Karpas-422 (cell line): ENCODE data around the gene PKHD1. TPM values are rescaled to one million over a fixed set of nuclear protein-coding genes. Genes with fewer than 3 reads are reported as not detected.

Experiments
- DNase-seq: peaks from one replicate; pipeline ENCODE4 v3.0.0-alpha.2; 2015
- H2AFZ ChIP-seq: fragments of 200-600 bp; sonication (generic); 2 replicates; pipeline ENCODE4 v1.6.1; 2014; ENCODE audit warnings: antibody characterized with exemption, low read length, mixed read lengths
- H3K27ac ChIP-seq: fragments of 200-600 bp; sonication (generic); 2 replicates; pipeline ENCODE4 v1.5.1; 2014; ENCODE audit warnings: mild to moderate bottlenecking, low read length, moderate library complexity
- H3K27me3 ChIP-seq: fragments of 200-600 bp; sonication (generic); 2 replicates; pipeline ENCODE4 v1.6.1; 2014; ENCODE audit warnings: low read length, mixed read lengths
- H3K36me3 ChIP-seq: fragments of 200-600 bp; sonication (generic); 2 replicates; pipeline ENCODE4 v1.6.1; 2014; ENCODE audit warnings: low read length, mixed read lengths; ENCODE audit not compliant: insufficient read depth
- H3K4me1 ChIP-seq: fragments of 200-600 bp; sonication (generic); 2 replicates; pipeline ENCODE4 v1.6.1; 2014; ENCODE audit warnings: mild to moderate bottlenecking, low read length, mixed read lengths
- H3K4me2 ChIP-seq: fragments of 200-600 bp; sonication (generic); 2 replicates; pipeline ENCODE4 v1.6.1; 2014; ENCODE audit warnings: low read length, low read depth, mild to moderate bottlenecking; ENCODE audit not compliant: poor library complexity, severe bottlenecking
- H3K4me3 ChIP-seq: fragments of 200-600 bp; sonication (generic); 2 replicates; pipeline ENCODE4 v1.5.1; 2014; ENCODE audit warnings: mild to moderate bottlenecking, antibody characterized with exemption, low read length, mixed read lengths
- H3K79me2 ChIP-seq: fragments of 200-600 bp; sonication (generic); 2 replicates; pipeline ENCODE4 v1.6.1; 2014; ENCODE audit warnings: mild to moderate bottlenecking, low read length, mixed read lengths
- H3K9ac ChIP-seq: fragments of 200-600 bp; sonication (generic); 2 replicates; pipeline ENCODE4 v1.6.0; 2014; ENCODE audit warnings: low read length
- H3K9me2 ChIP-seq: fragments of 200-600 bp; sonication (generic), shearing (Covaris generic); replicated peaks from 2 replicates; pipeline ENCODE4 v1.6.0; 2014; ENCODE audit warnings: mild to moderate bottlenecking, low read length, moderate library complexity; ENCODE audit not compliant: insufficient read depth
- H3K9me3 ChIP-seq: fragments of 300-700, 200-600 bp; sonication (generic); 2 replicates; pipeline ENCODE4 v1.6.1; 2014; ENCODE audit warnings: low read length, mixed read lengths
- H4K20me1 ChIP-seq: fragments of 200-600 bp; sonication (generic); 2 replicates; pipeline ENCODE4 v1.6.1; 2014; ENCODE audit warnings: mild to moderate bottlenecking, antibody characterized with exemption, low read length, low read depth; ENCODE audit not compliant: insufficient read depth
- total RNA-seq: library from RNA; depleted of rRNA; stranded (reverse); fragments of >200 nt; shearing (Covaris generic); gene quantifications from 2 replicates; pipeline ENCODE4 v1.2.3, GENCODE V29; 2014; ENCODE audit warnings: low replicate concordance

The PKHD1 gene
- total RNA-seq, 1 experiment from 2014 or later: 0.11 TPM

GRCh38 chr6:51793393-51793792, 294.0 kb downstream of the PKHD1 start:
- Histone ChIP-seq H4K20me1 (no peaks in the 10 kb centered on the region), H3K4me2 (peak overlapping the region; percentile 62), H3K79me2 (no peaks in the 10 kb centered on the region), H3K9me3 (peaks cover 4% of the 10 kb centered on the region; the same call in 1 of the 2 replicates), H2AFZ (no peak overlapping the region), H3K36me3 (no peaks in the 10 kb centered on the region), H3K4me1 (peaks cover 24% of the 10 kb centered on the region), H3K9ac (no peak overlapping the region), H3K27me3 (no peaks in the 10 kb centered on the region), H3K27ac (peak overlapping the region; percentile 91), H3K9me2 (no peaks in the 10 kb centered on the region), H3K4me3 (peak overlapping the region; percentile 29; the same call in 1 of the 2 replicates)
- DNase-seq: no peak

DNA sequence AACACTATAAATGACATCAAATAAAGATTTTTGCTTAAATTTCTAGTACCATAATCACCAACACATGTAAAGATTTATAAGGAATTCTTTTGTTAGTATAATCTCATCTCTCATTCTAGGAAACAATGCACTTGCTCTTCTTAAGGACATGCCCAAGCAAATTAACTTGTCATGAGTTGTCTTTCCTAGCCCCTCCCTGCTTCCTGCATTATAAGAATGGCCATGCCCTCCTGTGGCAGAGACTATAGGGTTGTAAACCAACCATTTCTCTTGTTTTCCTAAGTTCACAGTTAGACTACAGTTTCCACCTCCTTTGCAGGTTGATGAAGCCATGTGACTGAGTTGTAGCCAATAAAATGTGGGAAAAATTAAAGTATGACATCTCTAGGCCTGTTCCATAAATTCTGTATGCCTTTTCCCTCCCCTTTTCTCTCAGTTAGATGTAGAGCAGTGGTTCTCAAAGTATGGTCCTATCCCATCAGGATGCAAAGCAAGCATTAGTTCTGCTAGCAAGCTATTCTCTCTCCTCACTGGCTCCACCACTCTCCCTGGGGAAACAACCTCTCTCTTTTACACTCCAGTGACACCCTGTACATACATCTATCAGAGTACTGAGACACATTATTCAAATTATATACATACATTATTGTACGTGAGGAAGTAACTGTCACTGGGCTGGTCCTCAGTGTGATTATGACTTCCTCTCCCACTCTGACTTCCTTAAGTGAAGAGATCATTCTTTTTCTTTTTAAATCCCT, 295.0 kb downstream of the PKHD1 start:
- H3K36me3 ChIP-seq: no peaks in the 10 kb centered on the region
- peak overlapping the region; percentile 17 for H3K4me3 ChIP-seq
- H3K4me2 ChIP-seq: peak overlapping the region; percentile 62
- no peaks in the 10 kb centered on the region for H3K79me2 ChIP-seq
- H3K4me1 ChIP-seq: peaks cover 24% of the 10 kb centered on the region
- H3K27ac ChIP-seq: peak overlapping the region; percentile 91
- no peaks in the 10 kb centered on the region for H3K9me2 ChIP-seq
- peak; percentile 93 for DNase-seq
- H2AFZ ChIP-seq: peak overlapping the region; percentile 66; the same call in 1 of the 2 replicates
- H3K27me3 ChIP-seq: no peaks in the 10 kb centered on the region
- no peaks in the 10 kb centered on the region for H4K20me1 ChIP-seq
- no peak overlapping the region for H3K9ac ChIP-seq
- peaks cover 4% of the 10 kb centered on the region; the same call in 1 of the 2 replicates for H3K9me3 ChIP-seq

GRCh38 chr6:51790946-51791345, 296.5 kb downstream of the PKHD1 start:
- H3K9me3 ChIP-seq: peaks cover 4% of the 10 kb centered on the region; the same call in 1 of the 2 replicates
- H3K9me2 ChIP-seq: no peaks in the 10 kb centered on the region
- no peaks in the 10 kb centered on the region for H4K20me1 ChIP-seq
- peak overlapping the region; percentile 2; the same call in 1 of the 2 replicates for H2AFZ ChIP-seq
- no peaks in the 10 kb centered on the region for H3K79me2 ChIP-seq
- H3K4me3 ChIP-seq: no peak overlapping the region
- no peaks in the 10 kb centered on the region for H3K27me3 ChIP-seq
- peaks cover 24% of the 10 kb centered on the region for H3K4me1 ChIP-seq
- H3K27ac ChIP-seq: no peak overlapping the region
- H3K9ac ChIP-seq: no peak overlapping the region
- H3K4me2 ChIP-seq: no peak overlapping the region
- H3K36me3 ChIP-seq: no peaks in the 10 kb centered on the region
- DNase-seq: no peak

GRCh38 chr6:51788121-51788520, 299.3 kb downstream of the PKHD1 start:
- Histone ChIP-seq H3K27me3 (no peaks in the 10 kb centered on the region), H3K36me3 (no peaks in the 10 kb centered on the region), H3K4me3 (no peak overlapping the region), H3K9me2 (no peaks in the 10 kb centered on the region), H4K20me1 (no peaks in the 10 kb centered on the region), H3K79me2 (no peaks in the 10 kb centered on the region), H3K4me2 (no peak overlapping the region), H3K9me3 (no peaks in the 10 kb centered on the region), H2AFZ (no peak overlapping the region), H3K27ac (no peak overlapping the region), H3K4me1 (peaks cover 26% of the 10 kb centered on the region), H3K9ac (no peak overlapping the region)
- DNase-seq: no peak

DNA sequence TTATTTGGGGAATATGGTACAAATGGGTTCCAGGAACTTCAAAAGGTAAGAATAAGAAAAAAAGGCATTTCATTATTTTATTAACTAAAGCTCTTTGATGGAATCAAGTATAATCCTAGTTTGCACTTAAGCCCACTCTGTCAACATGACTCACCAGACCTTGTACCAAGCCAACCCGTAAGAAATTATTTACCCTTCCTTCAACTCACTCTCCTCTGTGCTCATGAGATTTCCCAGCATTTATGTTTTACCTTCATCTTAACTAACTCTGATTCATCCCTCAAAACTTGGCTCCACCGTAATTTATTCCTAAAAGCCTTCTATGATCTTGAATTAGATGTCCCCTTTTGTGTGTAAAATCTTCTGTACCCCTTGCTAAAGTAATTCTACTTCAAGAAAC, 308.7 kb downstream of the PKHD1 start:
- Histone ChIP-seq H3K9me3 (no peaks in the 10 kb centered on the region), H3K9ac (no peak overlapping the region), H3K4me2 (no peak overlapping the region), H3K79me2 (no peaks in the 10 kb centered on the region), H2AFZ (no peak overlapping the region), H3K4me3 (no peak overlapping the region), H3K9me2 (no peaks in the 10 kb centered on the region), H4K20me1 (no peaks in the 10 kb centered on the region), H3K27me3 (no peaks in the 10 kb centered on the region), H3K4me1 (no peaks in the 10 kb centered on the region), H3K27ac (no peak overlapping the region), H3K36me3 (no peaks in the 10 kb centered on the region)
- DNase-seq: no peak

DNA sequence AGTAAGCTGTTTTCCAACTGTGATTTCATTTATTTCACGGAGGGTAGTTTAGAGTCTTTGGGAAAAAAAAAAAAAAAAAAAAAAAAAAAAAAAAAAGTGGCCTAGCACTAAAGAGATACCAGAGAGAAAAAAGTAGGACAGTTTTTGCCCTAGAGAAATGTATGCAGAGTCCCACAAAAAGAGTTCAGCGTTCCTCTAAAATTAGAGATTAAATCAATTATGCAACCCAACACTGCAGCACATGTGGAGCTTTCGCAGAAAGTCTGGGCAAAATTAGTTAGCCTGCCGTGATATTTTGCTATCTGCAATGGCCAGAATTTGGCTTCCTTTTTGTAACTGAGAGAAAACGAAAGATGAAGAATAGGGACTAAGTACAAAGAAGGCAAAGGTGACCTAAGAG, 309.8 kb downstream of the PKHD1 start:
- H3K9me3 ChIP-seq: no peaks in the 10 kb centered on the region
- H3K4me1 ChIP-seq: no peaks in the 10 kb centered on the region
- no peak for DNase-seq

DNA sequence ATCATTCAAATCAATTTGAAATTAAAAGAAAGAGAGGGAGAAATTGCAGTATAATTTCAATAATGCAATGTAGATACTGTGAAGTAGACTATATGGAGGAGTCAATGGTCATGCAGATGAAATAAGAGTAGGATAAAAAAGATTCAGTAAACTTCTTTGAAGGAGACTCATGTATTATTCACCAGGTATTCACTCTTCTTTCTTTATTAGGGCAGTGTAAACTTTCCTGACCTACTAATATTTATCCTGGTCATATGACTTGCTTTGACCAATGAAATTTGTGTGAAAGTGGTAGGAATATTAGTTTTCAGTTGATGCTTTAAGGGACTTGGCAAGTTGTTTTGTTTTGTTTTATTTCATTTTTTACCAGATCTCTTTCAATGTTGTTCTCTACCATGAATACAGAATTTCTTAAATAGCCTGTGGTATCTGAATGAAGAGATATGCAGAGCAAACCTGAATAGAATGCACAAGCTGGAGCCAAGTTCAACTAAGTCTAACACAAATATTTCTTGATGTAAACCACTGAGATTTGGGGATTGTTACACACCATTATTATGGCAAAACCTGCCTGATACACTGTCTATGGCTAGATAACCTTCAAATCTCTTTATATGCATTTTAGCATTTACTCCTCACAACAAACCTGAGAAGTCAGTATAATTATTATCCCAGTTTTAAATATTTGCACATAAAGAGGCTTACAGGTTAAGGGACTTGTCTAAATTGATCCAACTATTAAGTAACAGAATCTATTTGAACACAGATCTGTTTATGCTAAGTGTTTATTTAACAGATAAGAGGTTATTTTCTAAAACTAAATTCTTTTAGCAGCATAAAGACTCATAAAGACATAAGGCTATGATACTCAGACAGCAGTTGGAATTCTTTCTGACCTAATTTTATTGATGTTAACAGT, 311.2 kb downstream of the PKHD1 start:
- no peaks in the 10 kb centered on the region for H3K27me3 ChIP-seq
- no peaks in the 10 kb centered on the region for H3K4me1 ChIP-seq
- no peak overlapping the region for H3K4me2 ChIP-seq
- no peaks in the 10 kb centered on the region for H3K79me2 ChIP-seq
- H2AFZ ChIP-seq: no peak overlapping the region
- no peaks in the 10 kb centered on the region for H4K20me1 ChIP-seq
- no peak for DNase-seq
- H3K9me2 ChIP-seq: no peaks in the 10 kb centered on the region
- H3K9me3 ChIP-seq: no peaks in the 10 kb centered on the region
- no peak overlapping the region for H3K4me3 ChIP-seq
- no peak overlapping the region for H3K9ac ChIP-seq
- no peaks in the 10 kb centered on the region for H3K36me3 ChIP-seq
- H3K27ac ChIP-seq: no peak overlapping the region

More for the DNA sequence above, 309.8 kb downstream of the PKHD1 start:
- Histone ChIP-seq H3K4me3 (no peak overlapping the region), H2AFZ (no peak overlapping the region), H3K9me2 (no peaks in the 10 kb centered on the region), H3K9ac (no peak overlapping the region), H3K36me3 (no peaks in the 10 kb centered on the region), H3K27ac (no peak overlapping the region), H3K27me3 (no peaks in the 10 kb centered on the region), H3K79me2 (no peaks in the 10 kb centered on the region), H4K20me1 (no peaks in the 10 kb centered on the region), H3K4me2 (no peak overlapping the region)

DNA sequence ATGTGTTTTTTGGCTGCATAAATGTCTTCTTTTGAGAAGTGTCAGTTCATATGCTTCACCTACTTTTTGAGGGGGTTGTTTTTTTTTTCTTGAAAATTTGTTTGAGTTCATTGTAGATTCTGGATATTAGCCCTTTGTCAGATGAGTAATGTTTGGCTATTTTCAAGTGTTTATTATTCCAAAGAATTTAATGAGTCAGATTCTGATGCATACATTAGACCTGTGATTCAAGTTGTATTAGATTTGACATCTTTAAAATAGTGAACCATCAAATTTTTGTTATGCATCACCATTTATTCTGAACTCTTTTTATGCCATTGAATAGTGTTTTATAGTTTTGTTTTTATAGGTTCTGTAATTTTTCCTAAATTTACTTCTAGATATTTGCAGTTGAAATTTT, 319.3 kb downstream of the PKHD1 start:
- H3K9me3 ChIP-seq: no peaks in the 10 kb centered on the region
- H2AFZ ChIP-seq: no peak overlapping the region
- H3K27ac ChIP-seq: no peak overlapping the region
- H3K4me3 ChIP-seq: no peak overlapping the region
- no peaks in the 10 kb centered on the region for H4K20me1 ChIP-seq
- H3K36me3 ChIP-seq: no peaks in the 10 kb centered on the region
- H3K79me2 ChIP-seq: no peaks in the 10 kb centered on the region
- H3K9ac ChIP-seq: no peak overlapping the region
- no peaks in the 10 kb centered on the region for H3K27me3 ChIP-seq
- no peaks in the 10 kb centered on the region for H3K4me1 ChIP-seq
- no peak for DNase-seq
- no peak overlapping the region for H3K4me2 ChIP-seq
- H3K9me2 ChIP-seq: no peaks in the 10 kb centered on the region; the same call in 1 of the 2 replicates
